Measurements from ENCODE around the gene JMJD8.

GRCh38 chr16:669666-670065, 14.5 kb downstream of the JMJD8 start:
- TF ChIP-seq RAD21 (IDR thresholded peaks at IDR 0.05; ENCODE audit: low read depth) (no peak), CTCF (IDR thresholded peaks at IDR 0.05 in 2 of 3, conservative IDR thresholded peaks at IDR 0.05 in 1 of 3; ENCODE audit: borderline replicate concordance in 1 of 3, insufficient read depth in 1 of 3, low read depth in 2 of 3, low read length in 2 of 3) (no peak), SP1 (IDR thresholded peaks at IDR 0.05; ENCODE audit: low read depth) (no peak), CBX3 (IDR thresholded peaks at IDR 0.05; ENCODE audit: low read depth) (no peak), EZH2 (IDR thresholded peaks at IDR 0.05) (no peak), POLR2A (IDR thresholded peaks at IDR 0.05; ENCODE audit: borderline replicate concordance, extremely low read depth, insufficient read depth, insufficient read length) (no peak)

All from HCT116 (cell line).